Hepatocyte (in vitro differentiated cells): ENCODE measurements around the gene ENG. TPM values are rescaled to one million over a fixed set of nuclear protein-coding genes. Genes with fewer than 3 reads are reported as not detected.
A peak's percentile ranks its signal among the peaks of the same experiment; 100 is the strongest.

Experiments
- DNase-seq: peaks from one replicate; pipeline ENCODE4 v3.0.0-alpha.2; 2016; ENCODE audit warnings: low spot score
- H2AFZ ChIP-seq: fragments of 200-600 bp; sonication (generic); 2 replicates; pipeline ENCODE4 v1.6.0; 2016; ENCODE audit warnings: antibody characterized with exemption, mild to moderate bottlenecking
- H3K27ac ChIP-seq: fragments of 200-600 bp; sonication (generic); 2 replicates; pipeline ENCODE4 v1.5.1; 2016; ENCODE audit warnings: mild to moderate bottlenecking
- H3K27me3 ChIP-seq: fragments of 200-600 bp; sonication (generic); 2 replicates; pipeline ENCODE4 v1.6.1; 2016
- H3K36me3 ChIP-seq: fragments of 200-600 bp; sonication (generic); replicated peaks from 2 replicates; pipeline ENCODE4 v1.5.1; 2016; ENCODE audit warnings: low read depth; ENCODE audit not compliant: insufficient read depth
- H3K4me1 ChIP-seq: fragments of 200-600 bp; sonication (generic); 2 replicates; pipeline ENCODE4 v1.5.1; 2016; ENCODE audit warnings: mild to moderate bottlenecking, moderate library complexity; ENCODE audit not compliant: insufficient read depth
- H3K4me2 ChIP-seq: fragments of 200-600 bp; sonication (generic); 2 replicates; pipeline ENCODE4 v1.6.0; 2016
- H3K4me3 ChIP-seq: fragments of 200-600 bp; sonication (generic); 2 replicates; pipeline ENCODE4 v1.5.1; 2016; ENCODE audit warnings: mild to moderate bottlenecking
- H3K79me2 ChIP-seq: fragments of 200-600 bp; sonication (generic); 2 replicates; pipeline ENCODE4 v1.6.0; 2017; ENCODE audit warnings: mild to moderate bottlenecking
- H3K9me2 ChIP-seq: fragments of 200-600 bp; sonication (generic); replicated peaks from 2 replicates; pipeline ENCODE4 v1.6.0; 2017; ENCODE audit warnings: mild to moderate bottlenecking; ENCODE audit not compliant: insufficient read depth
- H3K9me3 ChIP-seq: fragments of 200-600 bp; sonication (generic); 2 replicates; pipeline ENCODE4 v1.5.1; 2016; ENCODE audit warnings: low read depth, mild to moderate bottlenecking
- H4K20me1 ChIP-seq: fragments of 200-600 bp; sonication (generic); 2 replicates; pipeline ENCODE4 v1.6.0; 2016; ENCODE audit warnings: mild to moderate bottlenecking; ENCODE audit not compliant: insufficient read depth, poor library complexity, severe bottlenecking
- CTCF ChIP-seq: fragments of 200-600 bp; sonication (generic); IDR thresholded peaks from 2 replicates; pipeline ENCODE4 v1.5.1; 2016; ENCODE audit warnings: antibody characterized with exemption, mild to moderate bottlenecking; ENCODE audit not compliant: poor library complexity
- EZH2 ChIP-seq: fragments of 200-600 bp; sonication (generic); IDR thresholded peaks from 2 replicates; pipeline ENCODE4 v1.6.1; 2016; ENCODE audit warnings: antibody characterized with exemption, mild to moderate bottlenecking, borderline replicate concordance
- EZH2phosphoT487 ChIP-seq: fragments of 200-600 bp; sonication (generic); IDR thresholded peaks from one replicate; pipeline ENCODE4 v1.6.1; 2018; ENCODE audit warnings: antibody characterized with exemption, mild to moderate bottlenecking, low read depth, moderate library complexity; ENCODE audit not compliant: unreplicated experiment, severe bottlenecking
- WGBS: methylation state at CpG from one replicate; pipeline ENCODE4 v1.1.6; 2016; ENCODE audit warnings: low lambda C conversion rate; ENCODE audit errors: missing lambda C conversion rate; 5-methylcytosine and 5-hydroxymethylcytosine counted together
- polyA plus RNA-seq: library from polyadenylated mRNA; unstranded; fragments of >200 nt; fragmentation: Nextera tagmentation; extraction: Ambion mirVana; gene quantifications from 2 replicates; pipeline ENCODE4 v1.2.1, GENCODE V29; 2016
- total RNA-seq: library from RNA; depleted of rRNA; stranded (reverse); fragments of >200 nt; gene quantifications from 2 replicates; pipeline ENCODE4 v1.2.3, GENCODE V29; 2014

The ENG gene
- total and polyA plus RNA-seq, 2 experiments from 2014 or later = 6.8 to 21.2 TPM

- Histone ChIP-seq H3K9me2 (no peaks in the 10 kb centered on the region), H4K20me1 (no peaks in the 10 kb centered on the region), H3K27me3 (no peaks in the 10 kb centered on the region), H3K79me2 (no peaks in the 10 kb centered on the region), H3K4me1 (peaks cover 18% of the 10 kb centered on the region), H3K9me3 (no peaks in the 10 kb centered on the region), H3K36me3 (no peaks in the 10 kb centered on the region), H3K4me3 (no peak overlapping the region), H3K4me2 (no peak overlapping the region), H2AFZ (no peak overlapping the region), H3K27ac (peak overlapping the region; percentile 27)
- DNase-seq = no peak
- TF ChIP-seq EZH2phosphoT487 = no peak
- no peak for TF ChIP-seq CTCF
- TF ChIP-seq EZH2 = no peak
- 79% methylated on average over 1 of the region's 1 CpG for WGBS
Observed at GRCh38 chr9:127833555-127833954, 20.9 kb downstream of the ENG start.

GRCh38 chr9:127832248-127832647 is 22.2 kb downstream of the ENG start:
- no peak for TF ChIP-seq EZH2phosphoT487
- TF ChIP-seq CTCF = no peak
- no peak for TF ChIP-seq EZH2

GRCh38 chr9:127829205-127829906 is 25.1 kb downstream of the ENG start:
- Histone ChIP-seq H3K4me3 (no peak overlapping the region), H3K9me2 (no peaks in the 10 kb centered on the region), H3K27ac (peak overlapping the region; percentile 43), H3K36me3 (no peaks in the 10 kb centered on the region), H3K79me2 (no peaks in the 10 kb centered on the region), H2AFZ (no peak overlapping the region), H3K4me2 (no peak overlapping the region), H3K27me3 (no peaks in the 10 kb centered on the region), H4K20me1 (no peaks in the 10 kb centered on the region), H3K9me3 (no peaks in the 10 kb centered on the region), H3K4me1 (peaks cover 9% of the 10 kb centered on the region)
- TF ChIP-seq EZH2phosphoT487 (no peak), EZH2 (no peak), CTCF (no peak)
- 89% methylated on average over 6 of the region's 6 CpGs for whole genome bisulfite sequencing
- DNase-seq = no peak

More at GRCh38 chr9:127832248-127832647, 22.2 kb downstream of the ENG start:
- Histone ChIP-seq H3K9me3 (no peaks in the 10 kb centered on the region), H4K20me1 (no peaks in the 10 kb centered on the region), H2AFZ (no peak overlapping the region), H3K36me3 (no peaks in the 10 kb centered on the region), H3K4me2 (no peak overlapping the region), H3K4me1 (peaks cover 15% of the 10 kb centered on the region), H3K27me3 (no peaks in the 10 kb centered on the region), H3K79me2 (no peaks in the 10 kb centered on the region), H3K4me3 (no peak overlapping the region), H3K9me2 (no peaks in the 10 kb centered on the region), H3K27ac (no peak overlapping the region)
- 88% methylated on average over 7 of the region's 7 CpGs for WGBS
- no peak for DNase-seq
